Activated T-cell treated with anti-CD3 and anti-CD28 coated beads for 4 hours (primary cell): ENCODE data around the gene GLYATL1B.
"Not testable (repeated sequence)": the region's sequence is repeated elsewhere in the genome, so short reads cannot be mapped to it uniquely, and the experiment has no call there.

ENCODE experiments used
- DNase-seq: peaks from one replicate; pipeline ENCODE4 v3.0.0-alpha.2; 2020

Gene GLYATL1B

GRCh38 chr11:59095972-59096575 lies 10.0 kb downstream of the GLYATL1B start:
- DNase-seq, result not testable (repeated sequence)

DNA sequence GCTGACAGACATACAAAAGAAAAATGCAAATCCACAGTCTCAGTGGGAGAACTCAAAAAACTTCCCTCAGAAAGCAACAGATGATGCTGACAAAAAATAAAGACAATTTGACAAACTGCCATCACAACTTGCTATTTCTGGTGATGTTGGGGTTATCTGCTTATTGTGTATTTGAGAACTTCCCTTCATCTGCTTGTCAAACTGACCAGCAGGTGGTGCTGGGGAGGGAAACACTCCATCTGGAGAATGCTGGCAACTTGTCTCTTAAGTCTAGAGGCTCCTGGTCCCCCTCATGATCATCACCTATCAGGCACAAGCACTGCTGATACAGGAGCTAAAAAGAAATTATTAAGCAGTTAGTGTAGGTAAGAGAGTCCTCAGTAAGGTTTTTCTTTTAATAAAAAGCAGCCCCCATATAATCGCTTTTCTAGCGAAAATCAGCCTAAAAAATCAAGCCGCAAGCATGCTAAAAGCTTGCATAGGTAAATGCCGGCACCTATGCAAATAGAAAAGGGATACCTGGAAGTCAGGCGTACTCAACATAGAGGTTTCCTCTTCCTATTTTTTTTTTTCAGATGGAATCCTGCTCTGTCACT lies 11.1 kb downstream of the GLYATL1B start:
- DNase-seq, result peak; percentile 50

DNA sequence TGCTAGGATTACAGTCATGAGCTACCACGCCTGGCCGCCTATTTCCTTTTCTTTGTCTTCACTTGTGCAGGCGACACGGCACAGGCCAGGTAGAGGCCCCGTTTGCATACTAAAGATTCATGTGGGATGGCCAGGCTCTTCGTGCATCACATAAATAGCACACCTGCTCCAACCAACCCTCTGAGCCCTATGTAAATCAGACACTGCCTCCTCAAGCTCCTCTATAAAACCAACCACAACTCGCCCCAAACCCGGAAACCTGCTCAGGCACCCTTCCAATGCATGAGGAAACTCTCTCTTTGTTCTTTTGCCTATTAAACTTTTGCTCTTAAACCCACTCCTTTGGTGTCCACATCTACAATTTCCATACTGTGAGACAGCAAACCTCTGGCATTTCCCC lies 11.8 kb downstream of the GLYATL1B start:
- DNase-seq, result not testable (repeated sequence)

- peak; percentile 17 for DNase-seq
Measured at GRCh38 chr11:59102259-59102765, 16.2 kb downstream of the GLYATL1B start.

- DNase-seq, result peak; percentile 11
Measured at GRCh38 chr11:59106363-59107336, 20.5 kb downstream of the GLYATL1B start, which contains the start of gene FAM111B. Gene FAM111B (plus strand): TSS chr11:59107237. CDS start chr11:59109626, 2,389 bp downstream.

DNA sequence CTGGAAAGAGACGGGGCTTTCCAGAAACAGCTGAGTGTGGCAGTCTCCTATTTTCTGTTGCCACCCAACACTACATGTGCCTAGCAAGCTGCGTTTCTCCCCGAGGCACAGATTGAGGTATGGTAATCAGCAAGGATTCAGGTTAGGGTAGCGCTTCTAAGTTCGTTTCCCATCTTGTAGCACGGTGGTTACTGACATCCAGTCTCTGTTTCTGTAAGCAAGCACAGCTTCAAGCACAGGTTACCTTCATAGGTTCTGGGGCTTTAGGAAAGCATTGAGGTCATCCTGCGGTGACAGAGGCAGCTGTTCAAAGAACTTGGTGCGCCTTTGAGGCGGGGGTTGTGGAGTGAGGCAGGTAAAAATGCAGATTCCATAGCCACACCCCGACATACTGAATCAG lies 21.6 kb downstream of the GLYATL1B start:
- not testable (repeated sequence) for DNase-seq

- no peak for DNase-seq
Measured at GRCh38 chr11:59112494-59112893, 26.4 kb downstream of the GLYATL1B start.

- DNase-seq, result no peak
Measured at GRCh38 chr11:59114344-59114743, 28.2 kb downstream of the GLYATL1B start.

DNA sequence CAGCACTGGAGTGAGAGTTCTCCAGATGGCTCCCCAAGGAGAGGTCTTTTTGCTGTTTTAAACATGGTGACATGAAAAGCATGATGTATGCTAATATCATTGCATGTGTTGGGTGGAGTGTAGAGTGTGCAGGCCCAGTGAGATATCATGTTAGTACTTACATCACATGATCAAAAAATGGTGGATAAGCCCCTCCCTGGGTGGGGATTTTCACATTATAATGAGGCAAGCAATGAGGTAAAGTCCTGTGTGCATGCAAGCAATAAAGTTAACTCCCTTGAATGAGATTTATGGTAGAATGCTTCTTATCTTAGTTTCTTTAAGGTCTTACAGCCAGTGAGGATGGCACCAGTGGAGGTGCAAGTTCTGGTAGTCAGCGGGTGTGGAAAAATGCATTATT lies 29.4 kb downstream of the GLYATL1B start:
- no peak for DNase-seq

GRCh38 chr11:59117774-59118173 lies 31.7 kb downstream of the GLYATL1B start:
- no peak for DNase-seq

- no peak for DNase-seq
Measured at GRCh38 chr11:59119826-59120225, 33.7 kb downstream of the GLYATL1B start.

- DNase-seq, result peak; percentile 86
Measured at GRCh38 chr11:59135648-59136461, 49.7 kb downstream of the GLYATL1B start.

DNA sequence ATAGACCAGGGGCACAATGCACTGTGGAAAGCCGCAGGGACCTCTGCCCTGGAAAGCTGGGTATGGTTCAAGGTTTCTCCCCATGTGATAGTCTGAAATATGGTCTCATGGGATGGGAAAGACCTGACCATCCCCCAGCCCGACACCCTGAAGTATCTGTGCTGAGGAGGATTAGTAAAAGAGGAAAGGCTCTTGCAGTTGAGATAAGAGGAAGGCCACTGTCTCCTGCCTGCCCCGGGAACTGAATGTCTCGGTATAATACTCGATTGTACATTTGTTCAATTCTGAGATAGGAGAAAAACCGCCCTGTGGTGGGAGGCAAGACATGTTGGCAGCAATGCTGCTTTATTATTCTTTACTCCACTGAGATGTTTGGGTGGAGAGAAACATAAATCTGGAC lies 50.4 kb downstream of the GLYATL1B start:
- DNase-seq, result not testable (repeated sequence)

- no peak for DNase-seq
Measured at GRCh38 chr11:59137190-59137589, 51.1 kb downstream of the GLYATL1B start.

- no peak for DNase-seq
Measured at GRCh38 chr11:59138643-59139042, 52.5 kb downstream of the GLYATL1B start.

DNA sequence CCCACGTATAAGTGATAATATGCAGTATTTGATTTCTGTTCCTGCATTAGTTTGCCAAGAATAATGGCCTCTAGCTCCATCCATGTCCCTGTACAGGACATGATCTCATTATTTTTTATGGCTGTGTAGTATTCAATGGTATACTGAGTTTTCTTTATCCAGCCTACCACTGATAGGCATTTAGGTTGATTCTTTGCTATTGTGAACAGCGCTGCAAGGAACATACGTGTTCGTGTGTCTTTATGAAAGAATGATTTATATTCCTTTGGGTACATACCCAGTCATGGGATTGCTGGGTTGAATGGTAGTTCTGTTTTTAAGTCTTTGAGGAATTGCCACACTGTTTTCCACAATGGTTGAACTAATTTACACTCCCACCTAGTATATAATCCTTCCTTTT lies 55.1 kb downstream of the GLYATL1B start:
- no peak for DNase-seq

- no peak for DNase-seq
Measured at GRCh38 chr11:59141673-59142460, 55.8 kb downstream of the GLYATL1B start.

DNA sequence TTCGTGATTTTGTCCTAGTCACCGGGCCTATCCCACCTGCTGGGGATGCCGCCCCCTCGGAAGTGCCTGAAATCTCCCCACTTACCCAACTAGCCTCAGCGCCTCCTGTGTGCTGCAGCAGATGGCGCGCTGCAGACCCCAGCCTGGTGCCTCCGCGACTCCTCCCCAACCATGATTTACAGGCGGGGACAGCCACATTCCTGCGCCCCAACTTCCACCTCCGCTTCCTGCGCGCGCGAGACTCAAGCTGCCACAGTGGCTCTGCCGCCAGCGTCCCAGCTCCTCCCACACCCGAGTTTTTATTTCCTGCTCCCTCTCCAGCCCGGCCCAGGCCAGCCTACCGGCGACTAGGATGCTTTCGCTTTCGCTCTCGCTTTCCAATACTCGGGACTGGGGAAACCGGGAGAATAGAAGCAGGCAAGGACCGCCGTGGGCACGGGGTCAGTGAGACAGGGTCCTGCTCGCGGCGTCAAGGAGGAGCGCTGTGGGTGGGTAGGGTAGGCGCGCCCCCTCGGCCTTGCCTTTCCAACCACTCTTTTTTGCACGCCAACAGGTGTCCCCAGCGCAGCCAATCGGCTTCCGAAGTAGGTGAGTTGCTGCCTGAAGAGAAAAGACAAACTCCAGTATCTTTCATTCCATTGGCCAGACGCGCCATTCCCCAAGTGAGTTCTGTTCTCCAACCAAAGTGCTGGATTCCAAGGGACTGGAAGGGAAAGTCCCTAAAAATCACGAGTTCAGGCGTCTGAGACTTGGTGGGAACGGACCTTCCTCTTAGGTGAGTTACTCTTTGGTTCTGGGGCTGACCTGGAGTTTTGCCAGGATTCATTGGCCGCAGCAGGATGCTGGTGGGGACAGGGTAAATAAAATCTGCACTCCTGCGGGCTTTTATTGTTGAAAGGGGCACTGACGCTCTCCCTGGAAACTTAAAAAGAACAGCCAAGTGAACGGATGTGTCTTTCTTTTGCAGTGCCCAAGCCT lies 56.7 kb downstream of the GLYATL1B start, which contains the start of gene FAM111A:
FAM111A (plus strand) TSS at position 327 of the 978 bp plus-strand sequence. CDS start 6,017 bp downstream, outside the sequence.
- peak; percentile 69 for DNase-seq

DNA sequence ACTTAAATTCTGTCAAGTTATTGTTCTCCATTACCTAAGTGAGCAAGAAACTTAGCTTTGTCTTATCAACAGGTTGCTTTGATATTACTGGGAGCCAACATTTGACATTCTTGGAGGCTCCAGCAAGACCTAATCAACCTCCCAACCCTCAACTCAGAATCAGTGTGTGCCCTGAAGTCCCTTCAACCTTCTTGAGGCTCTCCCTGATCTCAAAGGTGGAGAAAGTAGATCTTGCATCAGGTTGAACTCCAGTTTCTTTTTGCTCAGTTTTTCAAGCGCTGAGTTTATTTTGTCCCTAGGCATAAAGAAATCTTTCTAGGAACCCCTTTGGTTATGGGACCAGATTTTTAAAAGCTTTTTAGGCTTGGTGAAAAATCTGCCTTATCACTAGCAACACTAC lies 58.0 kb downstream of the GLYATL1B start:
- DNase-seq, result no peak
